ENCODE data around the gene TCN2.
"Not testable (repeated sequence)": the region's sequence is repeated elsewhere in the genome, so short reads cannot be mapped to it uniquely, and the experiment has no call there.

The TCN2 gene

DNA sequence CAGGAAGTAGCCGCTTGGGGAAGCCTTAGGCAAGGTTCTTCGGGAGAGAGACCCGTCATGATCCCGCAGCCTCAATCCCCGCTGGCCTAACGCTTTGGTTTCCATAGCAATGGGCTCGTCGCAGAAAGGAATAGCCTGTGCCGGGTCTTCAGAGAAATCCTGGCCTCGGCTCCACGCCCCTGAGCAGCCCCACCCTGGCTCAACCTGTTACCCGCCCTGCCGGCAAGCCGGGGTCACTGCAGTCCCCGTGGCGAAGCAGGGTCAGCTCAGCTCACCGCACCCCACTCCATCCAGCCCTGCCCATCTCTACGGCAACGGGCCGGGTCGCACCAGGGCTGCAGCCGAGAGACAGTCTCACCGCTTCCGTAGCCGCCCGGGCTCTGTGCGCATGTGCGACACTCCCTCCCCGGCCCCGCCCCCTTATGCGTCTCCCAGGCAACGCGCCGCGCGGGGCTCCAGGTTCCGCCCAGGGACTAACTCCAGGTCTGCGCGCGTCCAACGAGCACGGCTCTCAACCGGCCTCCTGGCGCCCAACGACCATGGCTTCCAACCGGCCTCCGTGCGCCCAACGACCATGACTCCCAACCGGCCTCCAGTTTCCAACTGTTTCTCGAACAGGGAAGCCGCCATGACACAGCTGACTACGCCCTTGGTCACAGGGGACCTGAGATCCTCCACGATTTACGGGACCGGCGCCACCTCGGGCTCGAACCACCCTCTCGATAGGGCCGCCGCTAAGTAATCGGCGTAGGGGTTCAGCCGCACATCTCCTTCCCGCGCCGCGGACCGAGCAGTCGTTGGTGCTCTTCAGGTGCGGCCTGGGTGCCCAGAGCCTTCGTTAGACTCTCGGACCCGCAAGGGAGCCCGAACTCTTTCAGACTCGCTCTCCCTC, 60.8 kb downstream of the TCN2 start, which contains the start of gene DUSP18:
Gene DUSP18, minus strand, starts transcription at position 382 of the 892 bp plus-strand sequence. CDS start 3,872 bp downstream, outside the sequence.
- H3K4me3 ChIP-seq (ENCODE audit: low read depth, low read length), result peak within 1 kb of the TSS; percentile 84
- no peaks in the 10 kb centered on the region for H3K79me2 ChIP-seq (ENCODE audit: control insufficient read depth, insufficient read depth, low read length, unreplicated experiment)
- H3K4me1 ChIP-seq (ENCODE audit: control insufficient read depth, insufficient read depth, low read length, unreplicated experiment), result peaks cover 5% of the 10 kb centered on the region
- peak within 1 kb of the TSS; percentile 43; the same call in 1 of the 2 replicates for H3K27ac ChIP-seq (ENCODE audit: low read depth, low read length)
- H2AFZ ChIP-seq (ENCODE audit: low read length, unreplicated experiment), result peak within 1 kb of the TSS; percentile 64
- H3K36me3 ChIP-seq (ENCODE audit: insufficient read depth, low read length), result no peaks in the 10 kb centered on the region
- no peaks in the 10 kb centered on the region for H3K27me3 ChIP-seq (ENCODE audit: insufficient read depth, low read length)

DNA sequence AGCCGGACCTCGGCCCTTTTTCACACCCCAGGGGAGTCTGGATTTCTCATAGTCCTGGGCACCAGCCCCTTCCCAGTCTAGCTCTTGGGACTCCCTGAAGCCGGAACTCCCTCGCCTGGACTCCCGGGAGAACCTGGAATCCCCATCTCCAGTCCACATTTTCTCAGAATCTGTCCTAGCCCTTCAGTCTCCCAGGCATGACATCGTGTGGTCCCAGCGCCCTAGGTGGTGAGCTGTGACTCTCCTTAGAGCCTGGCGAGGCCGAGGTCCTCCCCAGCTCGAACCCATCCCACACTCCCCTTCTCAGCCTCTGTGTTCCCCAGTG, 61.4 kb downstream of the TCN2 start:
- no peaks in the 10 kb centered on the region for H3K27me3 ChIP-seq (ENCODE audit: insufficient read depth, low read length)

DNA sequence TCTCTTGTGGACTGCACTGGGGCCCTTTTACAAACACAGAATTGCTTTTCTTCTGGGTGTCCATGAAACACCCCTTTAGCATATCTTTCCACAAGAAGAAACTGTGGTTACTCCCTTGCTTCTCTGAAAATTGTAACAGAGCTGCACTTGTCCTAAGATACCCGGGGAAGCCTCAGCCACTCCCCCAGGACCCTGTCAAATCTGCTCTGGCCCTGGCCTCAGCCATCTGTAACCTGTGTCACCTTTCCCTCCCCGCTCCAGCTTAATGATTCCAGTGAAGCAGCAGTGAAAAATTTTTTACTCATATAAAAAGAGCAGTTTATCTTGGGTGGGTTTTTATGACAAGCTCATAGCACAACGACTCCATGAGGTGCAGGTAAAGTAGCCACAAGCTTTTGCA, 64.1 kb downstream of the TCN2 start:
- Histone ChIP-seq H3K79me2 (ENCODE audit: control insufficient read depth, insufficient read depth, low read length, unreplicated experiment) (no peaks in the 10 kb centered on the region), H3K4me1 (ENCODE audit: control insufficient read depth, insufficient read depth, low read length, unreplicated experiment) (peaks cover 5% of the 10 kb centered on the region), H2AFZ (ENCODE audit: low read length, unreplicated experiment) (no peak overlapping the region), H3K27me3 (ENCODE audit: insufficient read depth, low read length) (no peaks in the 10 kb centered on the region), H3K27ac (ENCODE audit: low read depth, low read length) (no peak overlapping the region), H3K36me3 (ENCODE audit: insufficient read depth, low read length) (no peaks in the 10 kb centered on the region), H3K4me3 (ENCODE audit: low read depth, low read length) (no peak overlapping the region)

More for the DNA sequence above, 61.4 kb downstream of the TCN2 start:
- H3K27ac ChIP-seq (ENCODE audit: low read depth, low read length), result peak overlapping the region; percentile 43; the same call in 1 of the 2 replicates
- H3K4me1 ChIP-seq (ENCODE audit: control insufficient read depth, insufficient read depth, low read length, unreplicated experiment), result peaks cover 5% of the 10 kb centered on the region
- H3K36me3 ChIP-seq (ENCODE audit: insufficient read depth, low read length), result no peaks in the 10 kb centered on the region
- H3K4me3 ChIP-seq (ENCODE audit: low read depth, low read length), result peak overlapping the region; percentile 84
- no peaks in the 10 kb centered on the region for H3K79me2 ChIP-seq (ENCODE audit: control insufficient read depth, insufficient read depth, low read length, unreplicated experiment)
- peak overlapping the region; percentile 59 for H2AFZ ChIP-seq (ENCODE audit: low read length, unreplicated experiment)

DNA sequence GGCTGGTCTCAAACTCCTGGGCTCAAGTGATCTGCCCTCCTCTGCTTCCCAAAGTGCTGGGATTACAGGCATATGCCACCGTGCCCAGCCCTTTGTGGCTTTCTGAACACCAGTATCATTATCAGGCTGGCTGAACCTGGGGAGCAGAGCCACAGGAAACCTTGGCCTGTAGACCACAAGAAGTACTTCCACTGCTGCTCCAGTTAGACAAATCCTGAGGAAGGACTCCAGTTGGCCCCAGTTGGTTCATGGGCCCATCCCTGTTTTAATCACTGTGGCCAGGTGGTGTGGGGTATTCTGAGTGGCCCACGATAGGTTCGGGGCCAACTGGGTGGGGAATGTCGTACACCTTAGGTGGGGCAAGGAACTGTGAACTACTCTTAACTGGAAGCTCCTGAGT, 66.2 kb downstream of the TCN2 start:
- H3K4me3 ChIP-seq (ENCODE audit: low read depth, low read length), result no peak overlapping the region
- no peak overlapping the region for H3K27ac ChIP-seq (ENCODE audit: low read depth, low read length)
- no peak overlapping the region for H2AFZ ChIP-seq (ENCODE audit: low read length, unreplicated experiment)
- no peaks in the 10 kb centered on the region for H3K27me3 ChIP-seq (ENCODE audit: insufficient read depth, low read length)
- H3K79me2 ChIP-seq (ENCODE audit: control insufficient read depth, insufficient read depth, low read length, unreplicated experiment), result no peaks in the 10 kb centered on the region
- H3K4me1 ChIP-seq (ENCODE audit: control insufficient read depth, insufficient read depth, low read length, unreplicated experiment), result peaks cover 5% of the 10 kb centered on the region
- H3K36me3 ChIP-seq (ENCODE audit: insufficient read depth, low read length), result no peaks in the 10 kb centered on the region

DNA sequence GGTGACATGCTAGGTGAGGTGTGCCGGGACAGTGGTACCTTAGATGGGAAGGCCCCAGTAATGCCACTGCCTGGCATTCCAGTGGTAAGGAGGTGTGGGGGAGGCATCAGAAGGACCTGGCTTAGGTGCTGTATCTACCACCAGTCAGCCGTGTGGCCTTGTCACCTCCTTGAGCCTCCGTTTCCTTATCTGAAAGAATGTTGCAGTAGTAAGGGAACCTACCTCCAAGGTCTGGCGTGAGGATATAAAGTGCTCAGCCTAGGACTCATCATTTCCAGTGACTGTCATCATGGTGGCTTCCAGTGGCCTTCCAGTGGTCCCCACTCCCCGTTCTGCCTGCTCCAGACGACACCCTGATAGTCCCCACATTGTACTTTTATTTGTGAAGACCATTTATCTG, 67.5 kb downstream of the TCN2 start:
- no peaks in the 10 kb centered on the region for H3K27me3 ChIP-seq (ENCODE audit: insufficient read depth, low read length)
- no peaks in the 10 kb centered on the region for H3K4me1 ChIP-seq (ENCODE audit: control insufficient read depth, insufficient read depth, low read length, unreplicated experiment)

DNA sequence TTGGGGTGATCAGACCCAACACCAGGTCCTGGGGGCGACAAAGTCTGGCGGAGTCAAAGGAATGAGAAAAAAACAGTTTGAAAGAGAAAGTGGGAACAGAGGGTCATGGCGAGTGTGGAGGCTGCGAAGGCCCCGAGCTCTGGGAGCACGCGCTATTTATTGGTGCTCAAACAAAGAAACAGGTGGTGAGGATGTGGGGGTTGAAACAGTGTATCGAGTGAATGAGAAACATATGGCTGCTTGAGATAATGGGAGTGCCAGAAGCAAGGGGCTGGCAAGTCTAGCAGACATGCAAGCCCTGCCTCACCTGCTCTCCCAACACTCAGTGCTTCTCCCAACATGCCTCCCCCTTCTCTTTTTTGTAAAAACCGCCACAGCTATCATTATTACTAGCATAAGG, 68.5 kb downstream of the TCN2 start:
- H3K4me1 ChIP-seq (ENCODE audit: control insufficient read depth, insufficient read depth, low read length, unreplicated experiment), result no peaks in the 10 kb centered on the region
- no peaks in the 10 kb centered on the region for H3K36me3 ChIP-seq (ENCODE audit: insufficient read depth, low read length)
- no peak overlapping the region for H3K27ac ChIP-seq (ENCODE audit: low read depth, low read length)
- H2AFZ ChIP-seq (ENCODE audit: low read length, unreplicated experiment), result no peak overlapping the region
- no peaks in the 10 kb centered on the region for H3K79me2 ChIP-seq (ENCODE audit: control insufficient read depth, insufficient read depth, low read length, unreplicated experiment)
- no peaks in the 10 kb centered on the region for H3K27me3 ChIP-seq (ENCODE audit: insufficient read depth, low read length)
- H3K4me3 ChIP-seq (ENCODE audit: low read depth, low read length), result no peak overlapping the region

More for the DNA sequence above, 67.5 kb downstream of the TCN2 start:
- Histone ChIP-seq H3K36me3 (ENCODE audit: insufficient read depth, low read length) (no peaks in the 10 kb centered on the region), H3K4me3 (ENCODE audit: low read depth, low read length) (no peak overlapping the region), H3K79me2 (ENCODE audit: control insufficient read depth, insufficient read depth, low read length, unreplicated experiment) (no peaks in the 10 kb centered on the region), H3K27ac (ENCODE audit: low read depth, low read length) (no peak overlapping the region), H2AFZ (ENCODE audit: low read length, unreplicated experiment) (no peak overlapping the region)

DNA sequence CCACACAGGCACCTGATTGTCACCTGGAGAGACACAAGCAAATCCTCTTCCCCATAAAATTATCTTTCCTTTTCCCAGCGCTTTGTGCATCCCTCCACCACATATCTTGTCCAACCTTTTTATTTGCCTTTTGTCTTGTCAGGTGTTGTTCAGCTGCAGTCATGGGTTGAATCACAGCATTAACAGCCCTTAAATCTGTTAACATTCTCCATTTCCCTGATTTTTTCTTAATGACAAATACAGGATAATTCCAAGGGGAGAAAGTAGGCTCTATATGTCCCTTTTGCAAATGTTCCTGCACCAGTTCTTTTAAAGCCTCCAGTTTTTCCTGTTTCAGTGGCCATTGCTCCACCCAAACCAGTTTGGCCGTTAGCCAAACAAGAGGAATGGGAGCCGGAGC, 69.6 kb downstream of the TCN2 start:
- H3K4me3 ChIP-seq (ENCODE audit: low read depth, low read length); H3K36me3 ChIP-seq (ENCODE audit: insufficient read depth, low read length); H3K4me1 ChIP-seq (ENCODE audit: control insufficient read depth, insufficient read depth, low read length, unreplicated experiment); H3K27ac ChIP-seq (ENCODE audit: low read depth, low read length); H3K79me2 ChIP-seq (ENCODE audit: control insufficient read depth, insufficient read depth, low read length, unreplicated experiment); H3K27me3 ChIP-seq (ENCODE audit: insufficient read depth, low read length); H2AFZ ChIP-seq (ENCODE audit: low read length, unreplicated experiment): not testable (repeated sequence)

Data from ACC112 (cell line).